ENCODE data around the gene B4GALT4.

- TF ChIP-seq CTCF (conservative IDR thresholded peaks at IDR 0.05; ENCODE audit: low read length) (no peak), EZH2phosphoT487 (IDR thresholded peaks at IDR 0.05; ENCODE audit: borderline replicate concordance) (no peak)
Observed at GRCh38 chr3:119187266-119187665, 53.4 kb downstream of the B4GALT4 start.
